ENCODE results near the gene TMEM190. TPM values are rescaled to one million over a fixed set of nuclear protein-coding genes. Genes with fewer than 3 reads are reported as not detected.
"Not testable (repeated sequence)": the region's sequence is repeated elsewhere in the genome, so short reads cannot be mapped to it uniquely, and the experiment has no call there.

The TMEM190 gene
- polyA plus RNA-seq, 2 donors = not detected

GRCh38 chr19:55389386-55390317 is 13.0 kb downstream of the TMEM190 start:
- no peaks in the 10 kb centered on the region for H3K27me3 ChIP-seq (ENCODE audit: control insufficient read depth in 1 of 2, insufficient read depth in 2 of 2, low read length in 2 of 2)
- H3K9me3 ChIP-seq (ENCODE audit: control insufficient read depth in 2 of 2, insufficient read depth in 1 of 2, low read depth in 1 of 2, low read length in 1 of 2) = no peaks in the 10 kb centered on the region
- H3K27ac ChIP-seq (ENCODE audit: low read depth in 2 of 2, low read length in 1 of 2) = no peak overlapping the region
- no peak overlapping the region for H3K4me3 ChIP-seq (ENCODE audit: low read depth in 1 of 2, low read length in 2 of 2)
- peaks cover 14 to 31% of the 10 kb centered on the region in 2 donors for H3K36me3 ChIP-seq (ENCODE audit: control insufficient read depth in 2 of 2, insufficient read depth in 2 of 2, low read length in 1 of 2)
- 82% methylated on average over 21 of the region's 21 CpGs for whole genome bisulfite sequencing, 2 donors
- peaks cover 15 to 28% of the 10 kb centered on the region in 2 donors for H3K4me1 ChIP-seq (ENCODE audit: control insufficient read depth in 2 of 2, insufficient read depth in 2 of 2, low read length in 1 of 2)

GRCh38 chr19:55390461-55390880 is 13.8 kb downstream of the TMEM190 start:
- H3K36me3 ChIP-seq (ENCODE audit: control insufficient read depth in 2 of 2, insufficient read depth in 2 of 2, low read length in 1 of 2) = peaks cover 14 to 31% of the 10 kb centered on the region in 2 donors

GRCh38 chr19:55391191-55391670 is 14.6 kb downstream of the TMEM190 start:
- peaks cover 13 to 25% of the 10 kb centered on the region in 2 donors for H3K4me1 ChIP-seq (ENCODE audit: control insufficient read depth in 2 of 2, insufficient read depth in 2 of 2, low read length in 1 of 2)
- H3K9me3 ChIP-seq (ENCODE audit: control insufficient read depth in 2 of 2, insufficient read depth in 1 of 2, low read depth in 1 of 2, low read length in 1 of 2) = no peaks in the 10 kb centered on the region
- H3K27me3 ChIP-seq (ENCODE audit: control insufficient read depth in 1 of 2, insufficient read depth in 2 of 2, low read length in 2 of 2) = no peaks in the 10 kb centered on the region
- no peak overlapping the region for H3K27ac ChIP-seq (ENCODE audit: low read depth in 2 of 2, low read length in 1 of 2)
- no peak overlapping the region for H3K4me3 ChIP-seq (ENCODE audit: low read depth in 1 of 2, low read length in 2 of 2)
- H3K36me3 ChIP-seq (ENCODE audit: control insufficient read depth in 2 of 2, insufficient read depth in 2 of 2, low read length in 1 of 2) = peaks cover 14 to 31% of the 10 kb centered on the region in 2 donors
- WGBS, 2 donors = 73 to 80% methylated on average over 12 of the region's 12 CpGs

More at GRCh38 chr19:55390461-55390880, 13.8 kb downstream of the TMEM190 start:
- no peak overlapping the region for H3K4me3 ChIP-seq (ENCODE audit: low read depth in 1 of 2, low read length in 2 of 2)
- 72 to 76% methylated on average over 7 of the region's 7 CpGs for WGBS, 2 donors
- H3K4me1 ChIP-seq (ENCODE audit: control insufficient read depth in 2 of 2, insufficient read depth in 2 of 2, low read length in 1 of 2) = peaks cover 13 to 25% of the 10 kb centered on the region in 2 donors
- no peak overlapping the region for H3K27ac ChIP-seq (ENCODE audit: low read depth in 2 of 2, low read length in 1 of 2)
- no peaks in the 10 kb centered on the region for H3K27me3 ChIP-seq (ENCODE audit: control insufficient read depth in 1 of 2, insufficient read depth in 2 of 2, low read length in 2 of 2)
- H3K9me3 ChIP-seq (ENCODE audit: control insufficient read depth in 2 of 2, insufficient read depth in 1 of 2, low read depth in 1 of 2, low read length in 1 of 2) = no peaks in the 10 kb centered on the region

GRCh38 chr19:55391702-55392615 is 15.3 kb downstream of the TMEM190 start:
- Histone ChIP-seq H3K9me3 (ENCODE audit: control insufficient read depth in 2 of 2, insufficient read depth in 1 of 2, low read depth in 1 of 2, low read length in 1 of 2) (no peaks in the 10 kb centered on the region), H3K27ac (ENCODE audit: low read depth in 2 of 2, low read length in 1 of 2) (no peak overlapping the region)

GRCh38 chr19:55392820-55393761 is 16.5 kb downstream of the TMEM190 start:
- 67 to 69% methylated on average over 18 of the region's 18 CpGs for WGBS, 2 donors
- Histone ChIP-seq H3K4me3 (ENCODE audit: low read depth in 1 of 2, low read length in 2 of 2) (no peak overlapping the region), H3K4me1 (ENCODE audit: control insufficient read depth in 2 of 2, insufficient read depth in 2 of 2, low read length in 1 of 2) (peaks cover 6 to 15% of the 10 kb centered on the region in 2 donors), H3K27ac (ENCODE audit: low read depth in 2 of 2, low read length in 1 of 2) (peak overlapping the region in 1 of 2 donors; percentile 15), H3K36me3 (ENCODE audit: control insufficient read depth in 2 of 2, insufficient read depth in 2 of 2, low read length in 1 of 2) (peaks cover 8 to 19% of the 10 kb centered on the region in 2 donors), H3K9me3 (ENCODE audit: control insufficient read depth in 2 of 2, insufficient read depth in 1 of 2, low read depth in 1 of 2, low read length in 1 of 2) (no peaks in the 10 kb centered on the region), H3K27me3 (ENCODE audit: control insufficient read depth in 1 of 2, insufficient read depth in 2 of 2, low read length in 2 of 2) (no peaks in the 10 kb centered on the region)

More at GRCh38 chr19:55391702-55392615, 15.3 kb downstream of the TMEM190 start:
- no peak overlapping the region for H3K4me3 ChIP-seq (ENCODE audit: low read depth in 1 of 2, low read length in 2 of 2)
- peaks cover 14 to 29% of the 10 kb centered on the region in 2 donors for H3K36me3 ChIP-seq (ENCODE audit: control insufficient read depth in 2 of 2, insufficient read depth in 2 of 2, low read length in 1 of 2)
- 72 to 76% methylated on average over 18 of the region's 18 CpGs for WGBS, 2 donors
- H3K27me3 ChIP-seq (ENCODE audit: control insufficient read depth in 1 of 2, insufficient read depth in 2 of 2, low read length in 2 of 2) = no peaks in the 10 kb centered on the region
- H3K4me1 ChIP-seq (ENCODE audit: control insufficient read depth in 2 of 2, insufficient read depth in 2 of 2, low read length in 1 of 2) = peaks cover 13 to 25% of the 10 kb centered on the region in 2 donors

GRCh38 chr19:55398200-55398925 is 21.7 kb downstream of the TMEM190 start:
- Histone ChIP-seq H3K27me3 (ENCODE audit: control insufficient read depth in 1 of 2, insufficient read depth in 2 of 2, low read length in 2 of 2) (no peaks in the 10 kb centered on the region), H3K36me3 (ENCODE audit: control insufficient read depth in 2 of 2, insufficient read depth in 2 of 2, low read length in 1 of 2) (peaks cover 7 to 15% of the 10 kb centered on the region in 2 donors), H3K27ac (ENCODE audit: low read depth in 2 of 2, low read length in 1 of 2) (no peak overlapping the region), H3K4me1 (ENCODE audit: control insufficient read depth in 2 of 2, insufficient read depth in 2 of 2, low read length in 1 of 2) (peaks cover 2 to 14% of the 10 kb centered on the region in 2 donors), H3K4me3 (ENCODE audit: low read depth in 1 of 2, low read length in 2 of 2) (no peak overlapping the region), H3K9me3 (ENCODE audit: control insufficient read depth in 2 of 2, insufficient read depth in 1 of 2, low read depth in 1 of 2, low read length in 1 of 2) (no peaks in the 10 kb centered on the region)
- WGBS, 2 donors = 81 to 82% methylated on average over 12 of the region's 12 CpGs

GRCh38 chr19:55400281-55401087 is 23.9 kb downstream of the TMEM190 start:
- Histone ChIP-seq H3K36me3 (ENCODE audit: control insufficient read depth in 2 of 2, insufficient read depth in 2 of 2, low read length in 1 of 2) (peaks cover 7 to 24% of the 10 kb centered on the region in 2 donors), H3K27ac (ENCODE audit: low read depth in 2 of 2, low read length in 1 of 2) (peak overlapping the region; percentile 76 to 77), H3K4me1 (ENCODE audit: control insufficient read depth in 2 of 2, insufficient read depth in 2 of 2, low read length in 1 of 2) (peaks cover 2 to 16% of the 10 kb centered on the region in 2 donors), H3K9me3 (ENCODE audit: control insufficient read depth in 2 of 2, insufficient read depth in 1 of 2, low read depth in 1 of 2, low read length in 1 of 2) (no peaks in the 10 kb centered on the region), H3K4me3 (ENCODE audit: low read depth in 1 of 2, low read length in 2 of 2) (no peak overlapping the region), H3K27me3 (ENCODE audit: control insufficient read depth in 1 of 2, insufficient read depth in 2 of 2, low read length in 2 of 2) (no peaks in the 10 kb centered on the region)
- WGBS, 2 donors = 50 to 67% methylated on average over 14 of the region's 14 CpGs

GRCh38 chr19:55401390-55401789 is 24.8 kb downstream of the TMEM190 start:
- not testable (repeated sequence) for H3K27ac ChIP-seq (ENCODE audit: low read depth in 2 of 2, low read length in 1 of 2); H3K9me3 ChIP-seq (ENCODE audit: control insufficient read depth in 2 of 2, insufficient read depth in 1 of 2, low read depth in 1 of 2, low read length in 1 of 2); H3K27me3 ChIP-seq (ENCODE audit: control insufficient read depth in 1 of 2, insufficient read depth in 2 of 2, low read length in 2 of 2); H3K4me3 ChIP-seq (ENCODE audit: low read depth in 1 of 2, low read length in 2 of 2)
- WGBS, 2 donors = 87 to 91% methylated on average over 13 to 23 of the region's 28 CpGs
- Histone ChIP-seq H3K36me3 (ENCODE audit: control insufficient read depth in 2 of 2, insufficient read depth in 2 of 2, low read length in 1 of 2) (peaks cover 7 to 26% of the 10 kb centered on the region in 2 donors), H3K4me1 (ENCODE audit: control insufficient read depth in 2 of 2, insufficient read depth in 2 of 2, low read length in 1 of 2) (peaks cover 5 to 25% of the 10 kb centered on the region in 2 donors)
